ENCODE results near the gene CARM1.

CARM1 gene

GRCh38 chr19:10896851-10897526, 25.6 kb downstream of the CARM1 start:
- TF ChIP-seq CTCF (conservative IDR thresholded peaks at IDR 0.05; ENCODE audit: low read depth, low read length): no peak
- no peak overlapping the region for H3K4me3 ChIP-seq (ENCODE audit: low read length)
- no peak for DNase-seq (ENCODE audit: low read depth)

GRCh38 chr19:10898633-10899032, 27.3 kb downstream of the CARM1 start:
- TF ChIP-seq CTCF (conservative IDR thresholded peaks at IDR 0.05; ENCODE audit: low read depth, low read length): no peak
- no peak for DNase-seq (ENCODE audit: low read depth)
- H3K4me3 ChIP-seq (ENCODE audit: low read length): no peak overlapping the region

GRCh38 chr19:10899151-10899653, 27.8 kb downstream of the CARM1 start:
- no peak for DNase-seq (ENCODE audit: low read depth)
- H3K4me3 ChIP-seq (ENCODE audit: low read length): no peak overlapping the region
- TF ChIP-seq CTCF (conservative IDR thresholded peaks at IDR 0.05; ENCODE audit: low read depth, low read length): no peak

GRCh38 chr19:10907925-10908324, 36.6 kb downstream of the CARM1 start:
- TF ChIP-seq CTCF (conservative IDR thresholded peaks at IDR 0.05; ENCODE audit: low read depth, low read length): no peak
- H3K4me3 ChIP-seq (ENCODE audit: low read length): no peak overlapping the region
- DNase-seq (ENCODE audit: low read depth): no peak

- H3K4me3 ChIP-seq (ENCODE audit: low read length): no peak overlapping the region
- DNase-seq (ENCODE audit: low read depth): no peak
- TF ChIP-seq CTCF (conservative IDR thresholded peaks at IDR 0.05; ENCODE audit: low read depth, low read length): no peak
Observed at GRCh38 chr19:10908380-10908960, 37.1 kb downstream of the CARM1 start.

- DNase-seq (ENCODE audit: low read depth): no peak
- TF ChIP-seq CTCF (conservative IDR thresholded peaks at IDR 0.05; ENCODE audit: low read depth, low read length): no peak
- H3K4me3 ChIP-seq (ENCODE audit: low read length): no peak overlapping the region
Observed at GRCh38 chr19:10911579-10912363, 40.4 kb downstream of the CARM1 start.

Data from retinal pigment epithelial cell (primary cell).